Measurements from ENCODE around the gene RBBP5. TPM values are rescaled to one million over a fixed set of nuclear protein-coding genes. Genes with fewer than 3 reads are reported as not detected.

RBBP5 gene
- polyA plus RNA-seq, 1 donor from 2014 or later: 24.2 TPM

- Histone ChIP-seq H3F3A (ENCODE audit: insufficient read depth, low read length, poor library complexity, severe bottlenecking) (no peaks in the 10 kb centered on the region), H3K9ac (ENCODE audit: low read length) (no peak overlapping the region), H3K79me2 (replicated peaks; ENCODE audit: insufficient read depth, low read length) (no peaks in the 10 kb centered on the region), H4K20me1 (ENCODE audit: insufficient read depth) (no peaks in the 10 kb centered on the region), H3K27me3 (ENCODE audit: insufficient read depth, low read depth, low read length) (no peaks in the 10 kb centered on the region), H3K9me2 (ENCODE audit: insufficient read depth, low read length) (no peaks in the 10 kb centered on the region), H2AFZ (ENCODE audit: low read depth, low read length) (no peak overlapping the region), H3K9me3 (ENCODE audit: low read length) (no peaks in the 10 kb centered on the region), H3K4me2 (ENCODE audit: low read length) (no peak overlapping the region), H3K4me3 (ENCODE audit: low read length) (no peak overlapping the region), H3K27ac (ENCODE audit: low read length) (no peak overlapping the region), H3K36me3 (ENCODE audit: insufficient read depth, low read length) (no peaks in the 10 kb centered on the region)
- TF ChIP-seq RAD21 (conservative IDR thresholded peaks at IDR 0.05) (no peak), POLR2AphosphoS5 (IDR thresholded peaks at IDR 0.05) (no peak), EZH2 (IDR thresholded peaks at IDR 0.05; ENCODE audit: borderline replicate concordance, insufficient read depth, low read length, poor library complexity, severe bottlenecking) (no peak), SMC3 (conservative IDR thresholded peaks at IDR 0.05; ENCODE audit: poor library complexity) (no peak), EP300 (conservative IDR thresholded peaks at IDR 0.05; ENCODE audit: poor library complexity, severe bottlenecking) (no peak), MXI1 (conservative IDR thresholded peaks at IDR 0.05; ENCODE audit: poor library complexity, severe bottlenecking) (no peak)
- TF ChIP-seq, protein P1, sequence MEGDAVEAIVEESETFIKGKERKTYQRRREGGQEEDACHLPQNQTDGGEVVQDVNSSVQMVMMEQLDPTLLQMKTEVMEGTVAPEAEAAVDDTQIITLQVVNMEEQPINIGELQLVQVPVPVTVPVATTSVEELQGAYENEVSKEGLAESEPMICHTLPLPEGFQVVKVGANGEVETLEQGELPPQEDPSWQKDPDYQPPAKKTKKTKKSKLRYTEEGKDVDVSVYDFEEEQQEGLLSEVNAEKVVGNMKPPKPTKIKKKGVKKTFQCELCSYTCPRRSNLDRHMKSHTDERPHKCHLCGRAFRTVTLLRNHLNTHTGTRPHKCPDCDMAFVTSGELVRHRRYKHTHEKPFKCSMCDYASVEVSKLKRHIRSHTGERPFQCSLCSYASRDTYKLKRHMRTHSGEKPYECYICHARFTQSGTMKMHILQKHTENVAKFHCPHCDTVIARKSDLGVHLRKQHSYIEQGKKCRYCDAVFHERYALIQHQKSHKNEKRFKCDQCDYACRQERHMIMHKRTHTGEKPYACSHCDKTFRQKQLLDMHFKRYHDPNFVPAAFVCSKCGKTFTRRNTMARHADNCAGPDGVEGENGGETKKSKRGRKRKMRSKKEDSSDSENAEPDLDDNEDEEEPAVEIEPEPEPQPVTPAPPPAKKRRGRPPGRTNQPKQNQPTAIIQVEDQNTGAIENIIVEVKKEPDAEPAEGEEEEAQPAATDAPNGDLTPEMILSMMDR (IDR thresholded peaks at IDR 0.05; ENCODE audit: poor library complexity, severe bottlenecking): no peak
These were observed 53.2 kb downstream of the RBBP5 start for GRCh38 chr1:205068457-205069040.

- H3K9ac ChIP-seq (ENCODE audit: low read length): no peak overlapping the region
- no peak overlapping the region for H3K4me2 ChIP-seq (ENCODE audit: low read length)
- no peak overlapping the region for H2AFZ ChIP-seq (ENCODE audit: low read depth, low read length)
- no peaks in the 10 kb centered on the region for H3K9me2 ChIP-seq (ENCODE audit: insufficient read depth, low read length)
- H3K36me3 ChIP-seq (ENCODE audit: insufficient read depth, low read length): no peaks in the 10 kb centered on the region
- no peaks in the 10 kb centered on the region for H3K79me2 ChIP-seq (replicated peaks; ENCODE audit: insufficient read depth, low read length)
- no peaks in the 10 kb centered on the region for H3F3A ChIP-seq (ENCODE audit: insufficient read depth, low read length, poor library complexity, severe bottlenecking)
- TF ChIP-seq TAF1 (IDR thresholded peaks at IDR 0.05; ENCODE audit: low read depth): no peak
- TF ChIP-seq RAD21 (conservative IDR thresholded peaks at IDR 0.05): no peak
- TF ChIP-seq POLR2AphosphoS5 (IDR thresholded peaks at IDR 0.05): no peak
- no peak for TF ChIP-seq REST (IDR thresholded peaks at IDR 0.05; ENCODE audit: borderline replicate concordance)
- TF ChIP-seq MXI1 (conservative IDR thresholded peaks at IDR 0.05; ENCODE audit: poor library complexity, severe bottlenecking): no peak
- no peak for TF ChIP-seq EP300 (conservative IDR thresholded peaks at IDR 0.05; ENCODE audit: poor library complexity, severe bottlenecking)
- TF ChIP-seq, protein P1 (IDR thresholded peaks at IDR 0.05; ENCODE audit: poor library complexity, severe bottlenecking): no peak
- no peak for TF ChIP-seq SMC3 (conservative IDR thresholded peaks at IDR 0.05; ENCODE audit: poor library complexity)
- no peak for TF ChIP-seq EZH2 (IDR thresholded peaks at IDR 0.05; ENCODE audit: borderline replicate concordance, insufficient read depth, low read length, poor library complexity, severe bottlenecking)
- no peaks in the 10 kb centered on the region for H3K9me3 ChIP-seq (ENCODE audit: low read length)
- no peaks in the 10 kb centered on the region for H4K20me1 ChIP-seq (ENCODE audit: insufficient read depth)
- H3K4me3 ChIP-seq (ENCODE audit: low read length): no peak overlapping the region
- H3K27ac ChIP-seq (ENCODE audit: low read length): no peak overlapping the region
- no peaks in the 10 kb centered on the region for H3K27me3 ChIP-seq (ENCODE audit: insufficient read depth, low read depth, low read length)
These were observed 53.8 kb downstream of the RBBP5 start for GRCh38 chr1:205068001-205068400.

Data from neural cell (in vitro differentiated cells).